ENCODE measurements around the gene IGF2BP3.
A peak's percentile ranks its signal among the peaks of the same experiment; 100 is the strongest.
"Not testable (repeated sequence)": the region's sequence is repeated elsewhere in the genome, so short reads cannot be mapped to it uniquely, and the experiment has no call there.

The IGF2BP3 gene

DNA sequence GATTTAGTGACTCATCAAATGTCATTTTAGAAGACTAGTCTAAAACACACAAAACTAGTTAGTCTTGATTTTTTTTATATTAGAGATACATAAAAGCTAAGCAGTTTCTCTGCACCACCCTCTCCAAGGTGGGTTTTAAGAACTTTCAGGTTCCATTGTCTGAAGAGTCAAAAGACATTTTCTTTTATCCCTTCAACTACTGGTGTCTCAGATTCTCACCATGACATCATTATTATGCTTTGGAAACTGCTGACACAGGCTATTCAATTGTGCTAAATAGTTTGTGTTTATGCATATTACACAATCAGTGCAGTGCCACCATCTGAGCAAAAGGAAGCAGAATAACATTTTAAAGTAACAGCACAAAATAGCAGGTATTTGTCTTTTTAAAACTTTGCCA is 52.2 kb downstream of the IGF2BP3 start:
- Histone ChIP-seq H3K27me3 (replicated peaks; ENCODE audit: control insufficient read depth, insufficient read depth, low read length) (no peaks in the 10 kb centered on the region), H3K4me3 (replicated peaks; ENCODE audit: low read depth, low read length) (no peak overlapping the region), H3K36me3 (ENCODE audit: control insufficient read depth, insufficient read depth, low read length) (peaks cover 15% of the 10 kb centered on the region)
- DNase-seq (ENCODE audit: extremely low read depth, insufficient read length) = no peak
- TF ChIP-seq, protein P1, sequence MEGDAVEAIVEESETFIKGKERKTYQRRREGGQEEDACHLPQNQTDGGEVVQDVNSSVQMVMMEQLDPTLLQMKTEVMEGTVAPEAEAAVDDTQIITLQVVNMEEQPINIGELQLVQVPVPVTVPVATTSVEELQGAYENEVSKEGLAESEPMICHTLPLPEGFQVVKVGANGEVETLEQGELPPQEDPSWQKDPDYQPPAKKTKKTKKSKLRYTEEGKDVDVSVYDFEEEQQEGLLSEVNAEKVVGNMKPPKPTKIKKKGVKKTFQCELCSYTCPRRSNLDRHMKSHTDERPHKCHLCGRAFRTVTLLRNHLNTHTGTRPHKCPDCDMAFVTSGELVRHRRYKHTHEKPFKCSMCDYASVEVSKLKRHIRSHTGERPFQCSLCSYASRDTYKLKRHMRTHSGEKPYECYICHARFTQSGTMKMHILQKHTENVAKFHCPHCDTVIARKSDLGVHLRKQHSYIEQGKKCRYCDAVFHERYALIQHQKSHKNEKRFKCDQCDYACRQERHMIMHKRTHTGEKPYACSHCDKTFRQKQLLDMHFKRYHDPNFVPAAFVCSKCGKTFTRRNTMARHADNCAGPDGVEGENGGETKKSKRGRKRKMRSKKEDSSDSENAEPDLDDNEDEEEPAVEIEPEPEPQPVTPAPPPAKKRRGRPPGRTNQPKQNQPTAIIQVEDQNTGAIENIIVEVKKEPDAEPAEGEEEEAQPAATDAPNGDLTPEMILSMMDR (IDR thresholded peaks at IDR 0.05; ENCODE audit: insufficient read depth, low read length, poor library complexity, severe bottlenecking) = no peak

DNA sequence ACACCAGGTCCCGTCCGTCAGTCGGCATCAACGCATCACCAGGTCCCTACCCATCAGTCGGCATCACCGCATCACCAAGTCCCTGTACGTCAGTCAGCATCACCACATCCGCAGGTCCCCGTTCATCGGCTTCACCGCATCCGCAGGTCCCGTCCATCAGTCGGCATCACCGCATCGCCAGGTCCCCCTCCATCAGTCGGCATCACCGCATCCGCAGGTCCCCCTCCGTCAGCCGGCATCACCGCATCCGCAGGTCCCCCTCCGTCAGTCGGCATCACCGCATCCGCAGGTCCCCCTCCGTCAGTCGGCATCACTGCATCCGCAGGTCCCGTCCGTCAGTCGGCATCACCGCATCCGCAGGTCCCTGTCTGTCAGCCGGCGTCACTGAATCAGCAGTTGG is 55.1 kb downstream of the IGF2BP3 start:
- peaks cover 15% of the 10 kb centered on the region for H3K36me3 ChIP-seq (ENCODE audit: control insufficient read depth, insufficient read depth, low read length)
- no peaks in the 10 kb centered on the region for H3K27me3 ChIP-seq (replicated peaks; ENCODE audit: control insufficient read depth, insufficient read depth, low read length)
- H3K4me3 ChIP-seq (replicated peaks; ENCODE audit: low read depth, low read length) = no peak overlapping the region
- DNase-seq (ENCODE audit: extremely low read depth, insufficient read length) = no peak
- TF ChIP-seq, protein P1 (IDR thresholded peaks at IDR 0.05; ENCODE audit: insufficient read depth, low read length, poor library complexity, severe bottlenecking) = no peak

DNA sequence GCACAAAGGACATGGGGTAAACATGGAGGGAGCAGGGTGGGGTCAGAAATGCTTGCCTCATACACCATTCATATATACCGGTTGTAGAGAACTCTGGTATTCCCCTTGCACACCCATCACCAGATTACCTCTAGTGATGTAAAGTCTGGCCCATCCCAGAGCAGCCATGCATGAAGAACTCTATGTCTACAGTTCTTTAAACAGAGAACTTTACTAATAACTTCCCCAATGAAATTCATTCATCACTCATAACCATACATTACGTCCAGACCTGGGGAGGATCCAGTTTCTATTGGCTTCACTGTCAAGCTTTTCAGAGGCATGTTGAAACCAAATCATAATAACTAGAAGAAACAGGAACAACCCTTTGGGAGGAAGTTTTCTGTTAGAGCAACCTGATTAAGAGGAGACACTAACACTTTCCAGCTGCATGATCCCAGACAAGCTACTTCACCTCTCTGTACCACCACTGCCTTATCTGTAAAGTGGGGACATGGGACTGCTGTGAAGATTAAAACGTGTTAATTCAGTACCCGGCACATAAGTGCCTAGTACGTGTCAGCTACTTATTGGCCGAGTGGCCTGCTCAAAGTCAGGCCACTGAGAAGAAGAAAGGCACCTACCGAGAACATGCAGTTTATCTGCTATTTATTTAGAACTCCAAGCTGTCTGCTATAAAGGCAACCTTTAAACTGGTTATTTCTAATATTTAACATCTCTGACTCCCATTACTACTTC is 59.7 kb downstream of the IGF2BP3 start:
- Histone ChIP-seq H3K36me3 (ENCODE audit: control insufficient read depth, insufficient read depth, low read length) (peaks cover 19% of the 10 kb centered on the region), H3K27me3 (replicated peaks; ENCODE audit: control insufficient read depth, insufficient read depth, low read length) (no peaks in the 10 kb centered on the region), H3K4me3 (replicated peaks; ENCODE audit: low read depth, low read length) (no peak overlapping the region)
- TF ChIP-seq, protein P1 (IDR thresholded peaks at IDR 0.05; ENCODE audit: insufficient read depth, low read length, poor library complexity, severe bottlenecking) = no peak
- peak; percentile 75 for DNase-seq (ENCODE audit: extremely low read depth, insufficient read length)

DNA sequence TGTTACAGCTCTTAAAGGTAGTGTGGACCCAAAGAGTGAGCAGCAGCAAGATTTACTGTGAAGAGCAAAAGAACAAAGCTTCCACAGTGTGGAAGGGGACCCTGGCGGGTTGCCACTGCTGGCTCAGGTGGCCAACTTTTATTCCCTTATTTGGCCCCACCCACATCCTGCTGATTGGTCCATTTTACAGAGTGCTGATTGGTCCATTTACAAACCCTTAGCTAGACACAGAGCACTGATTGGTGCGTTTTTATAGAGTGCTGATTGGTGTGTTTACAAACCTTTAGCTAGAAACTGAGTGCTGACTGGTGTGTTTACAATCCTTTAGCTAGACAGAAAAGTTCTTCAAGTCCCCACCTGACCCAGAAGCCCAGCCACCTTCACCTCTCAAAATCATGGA is 63.7 kb downstream of the IGF2BP3 start:
- not testable (repeated sequence) for DNase-seq (ENCODE audit: extremely low read depth, insufficient read length); H3K4me3 ChIP-seq (replicated peaks; ENCODE audit: low read depth, low read length); H3K27me3 ChIP-seq (replicated peaks; ENCODE audit: control insufficient read depth, insufficient read depth, low read length); H3K36me3 ChIP-seq (ENCODE audit: control insufficient read depth, insufficient read depth, low read length)

DNA sequence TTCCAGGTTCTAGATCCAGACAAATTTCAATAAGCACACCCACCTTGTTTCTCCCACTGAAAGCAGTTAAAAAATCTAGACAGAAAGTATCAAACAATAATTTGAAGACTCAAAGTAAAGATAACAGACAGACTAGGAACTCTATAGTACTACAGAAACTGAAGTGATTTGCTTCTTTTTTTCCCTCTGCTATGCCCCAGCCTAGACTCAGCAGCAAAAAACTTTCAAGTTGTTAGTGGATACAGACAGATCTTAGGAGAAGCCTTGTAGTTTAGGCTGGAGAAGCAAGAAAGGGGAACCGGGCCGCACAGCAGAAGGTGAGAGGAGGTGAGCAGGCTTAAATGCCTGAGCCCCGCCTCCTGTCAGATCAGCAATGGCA is 65.1 kb downstream of the IGF2BP3 start:
- no peak for DNase-seq (ENCODE audit: extremely low read depth, insufficient read length)
- TF ChIP-seq, protein P1 (IDR thresholded peaks at IDR 0.05; ENCODE audit: insufficient read depth, low read length, poor library complexity, severe bottlenecking) = no peak
- Histone ChIP-seq H3K4me3 (replicated peaks; ENCODE audit: low read depth, low read length) (no peak overlapping the region), H3K27me3 (replicated peaks; ENCODE audit: control insufficient read depth, insufficient read depth, low read length) (no peaks in the 10 kb centered on the region), H3K36me3 (ENCODE audit: control insufficient read depth, insufficient read depth, low read length) (peaks cover 4% of the 10 kb centered on the region)

DNA sequence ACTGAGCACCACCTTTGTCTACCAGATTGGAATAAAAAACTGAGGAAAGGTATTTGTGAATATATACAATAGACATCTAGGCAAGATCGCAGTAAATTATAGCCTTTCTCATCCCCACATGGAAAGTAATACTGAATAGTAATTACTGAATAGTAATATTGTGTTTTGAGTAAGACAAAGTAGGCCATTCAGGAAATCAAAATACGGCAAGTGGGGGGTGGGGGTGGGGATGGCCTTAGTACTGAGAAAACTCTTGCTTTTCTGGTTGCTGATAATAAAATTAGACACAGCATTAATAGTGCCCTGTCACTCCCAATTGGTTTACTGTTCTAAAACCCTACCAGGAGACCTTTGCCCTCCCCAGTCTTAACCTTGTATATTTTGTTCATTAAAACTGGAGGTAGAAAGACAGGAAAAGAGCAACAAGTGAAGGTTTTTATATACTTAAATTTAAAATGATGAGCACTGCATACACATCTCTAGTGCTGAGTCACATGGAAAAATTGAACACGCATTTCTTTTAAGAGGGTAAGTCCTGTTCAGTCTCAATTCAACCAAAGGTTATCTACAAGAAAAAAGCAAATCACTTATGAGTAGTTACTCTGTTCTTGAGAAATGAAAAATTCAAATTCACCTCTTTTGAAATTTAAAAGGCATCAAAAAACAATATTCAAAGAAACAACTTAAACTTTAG is 65.6 kb downstream of the IGF2BP3 start:
- TF ChIP-seq, protein P1 (IDR thresholded peaks at IDR 0.05; ENCODE audit: insufficient read depth, low read length, poor library complexity, severe bottlenecking) = no peak
- no peak for DNase-seq (ENCODE audit: extremely low read depth, insufficient read length)
- Histone ChIP-seq H3K27me3 (replicated peaks; ENCODE audit: control insufficient read depth, insufficient read depth, low read length) (no peaks in the 10 kb centered on the region), H3K36me3 (ENCODE audit: control insufficient read depth, insufficient read depth, low read length) (peaks cover 4% of the 10 kb centered on the region), H3K4me3 (replicated peaks; ENCODE audit: low read depth, low read length) (no peak overlapping the region)

All from GM06990 (cell line).